ENCODE data around the gene PRDM16.

PRDM16 gene

GRCh38 chr1:3227893-3228292, 158.9 kb downstream of the PRDM16 start:
- no peaks in the 10 kb centered on the region for H3K27me3 ChIP-seq (ENCODE audit: insufficient read depth, low read length)
- H3K79me2 ChIP-seq (ENCODE audit: insufficient read depth, low read length): no peaks in the 10 kb centered on the region
- H3K36me3 ChIP-seq (ENCODE audit: insufficient read depth, low read length): no peaks in the 10 kb centered on the region
- no peaks in the 10 kb centered on the region for H3K9me3 ChIP-seq (ENCODE audit: low read length)
- H3K4me2 ChIP-seq (ENCODE audit: low read length): no peak overlapping the region
- no peak overlapping the region for H3K4me3 ChIP-seq (ENCODE audit: low read depth, low read length, poor library complexity, severe bottlenecking)
- no peaks in the 10 kb centered on the region for H4K20me1 ChIP-seq (ENCODE audit: insufficient read depth, low read length)
- no peaks in the 10 kb centered on the region for H3K4me1 ChIP-seq (ENCODE audit: insufficient read depth, low read length, severe bottlenecking)
- no peak overlapping the region for H3K27ac ChIP-seq (ENCODE audit: low read depth, low read length, poor library complexity, severe bottlenecking)
- no peaks in the 10 kb centered on the region for H3K9me2 ChIP-seq (ENCODE audit: low read depth, low read length)
- H3F3A ChIP-seq (ENCODE audit: insufficient read depth, low read length): no peaks in the 10 kb centered on the region
- TF ChIP-seq EZH2 (IDR thresholded peaks at IDR 0.05; ENCODE audit: borderline replicate concordance, low read length): no peak
- no peak for TF ChIP-seq CTCF (IDR thresholded peaks at IDR 0.05; ENCODE audit: low read length)
- H2AFZ ChIP-seq (ENCODE audit: low read length): no peak overlapping the region
- H3K9ac ChIP-seq (ENCODE audit: low read length): no peak overlapping the region

GRCh38 chr1:3229081-3229725, 160.2 kb downstream of the PRDM16 start:
- TF ChIP-seq EZH2 (IDR thresholded peaks at IDR 0.05; ENCODE audit: borderline replicate concordance, low read length): no peak
- TF ChIP-seq CTCF (IDR thresholded peaks at IDR 0.05; ENCODE audit: low read length): no peak
- Histone ChIP-seq H4K20me1 (ENCODE audit: insufficient read depth, low read length) (no peaks in the 10 kb centered on the region), H3K9me3 (ENCODE audit: low read length) (no peaks in the 10 kb centered on the region), H3K4me1 (ENCODE audit: insufficient read depth, low read length, severe bottlenecking) (no peaks in the 10 kb centered on the region), H3K36me3 (ENCODE audit: insufficient read depth, low read length) (no peaks in the 10 kb centered on the region), H3K9me2 (ENCODE audit: low read depth, low read length) (no peaks in the 10 kb centered on the region), H3K27me3 (ENCODE audit: insufficient read depth, low read length) (no peaks in the 10 kb centered on the region), H3K79me2 (ENCODE audit: insufficient read depth, low read length) (no peaks in the 10 kb centered on the region), H3K4me2 (ENCODE audit: low read length) (no peak overlapping the region), H3K4me3 (ENCODE audit: low read depth, low read length, poor library complexity, severe bottlenecking) (no peak overlapping the region), H3K9ac (ENCODE audit: low read length) (no peak overlapping the region), H2AFZ (ENCODE audit: low read length) (no peak overlapping the region), H3K27ac (ENCODE audit: low read depth, low read length, poor library complexity, severe bottlenecking) (no peak overlapping the region), H3F3A (ENCODE audit: insufficient read depth, low read length) (no peaks in the 10 kb centered on the region)

GRCh38 chr1:3230553-3230952, 161.6 kb downstream of the PRDM16 start:
- Histone ChIP-seq H3K27ac (ENCODE audit: low read depth, low read length, poor library complexity, severe bottlenecking) (no peak overlapping the region), H4K20me1 (ENCODE audit: insufficient read depth, low read length) (no peaks in the 10 kb centered on the region), H3K9me3 (ENCODE audit: low read length) (no peaks in the 10 kb centered on the region), H3K9me2 (ENCODE audit: low read depth, low read length) (no peaks in the 10 kb centered on the region), H3K36me3 (ENCODE audit: insufficient read depth, low read length) (no peaks in the 10 kb centered on the region), H3F3A (ENCODE audit: insufficient read depth, low read length) (no peaks in the 10 kb centered on the region), H3K4me3 (ENCODE audit: low read depth, low read length, poor library complexity, severe bottlenecking) (no peak overlapping the region), H3K4me1 (ENCODE audit: insufficient read depth, low read length, severe bottlenecking) (no peaks in the 10 kb centered on the region), H3K27me3 (ENCODE audit: insufficient read depth, low read length) (no peaks in the 10 kb centered on the region), H3K9ac (ENCODE audit: low read length) (no peak overlapping the region), H3K4me2 (ENCODE audit: low read length) (no peak overlapping the region), H2AFZ (ENCODE audit: low read length) (no peak overlapping the region), H3K79me2 (ENCODE audit: insufficient read depth, low read length) (no peaks in the 10 kb centered on the region)
- TF ChIP-seq CTCF (IDR thresholded peaks at IDR 0.05; ENCODE audit: low read length) (no peak), EZH2 (IDR thresholded peaks at IDR 0.05; ENCODE audit: borderline replicate concordance, low read length) (no peak)

Measured in OCI-LY1 (cell line).